Lower leg skin (tissue), 3 donors: ENCODE results near the gene PTPRN2.

Experiments
- POLR2A ChIP-seq, 2 donors: fragments of 450-650 bp; IDR thresholded peaks; one replicate each; pipeline ENCODE4 v1.6.1; 2016 to 2017; ENCODE audit warnings: antibody characterized with exemption in 2 of 2, mild to moderate bottlenecking in 1 of 2, moderate library complexity in 1 of 2
- TF ChIP-seq, protein P1 (sequence below), 3 donors: fragments of 450-650 bp; IDR thresholded peaks; one replicate each; pipeline ENCODE4 v1.5.1; 2016; ENCODE audit warnings: antibody characterized with exemption in 3 of 3, mild to moderate bottlenecking in 3 of 3, moderate library complexity in 2 of 3

DNA sequence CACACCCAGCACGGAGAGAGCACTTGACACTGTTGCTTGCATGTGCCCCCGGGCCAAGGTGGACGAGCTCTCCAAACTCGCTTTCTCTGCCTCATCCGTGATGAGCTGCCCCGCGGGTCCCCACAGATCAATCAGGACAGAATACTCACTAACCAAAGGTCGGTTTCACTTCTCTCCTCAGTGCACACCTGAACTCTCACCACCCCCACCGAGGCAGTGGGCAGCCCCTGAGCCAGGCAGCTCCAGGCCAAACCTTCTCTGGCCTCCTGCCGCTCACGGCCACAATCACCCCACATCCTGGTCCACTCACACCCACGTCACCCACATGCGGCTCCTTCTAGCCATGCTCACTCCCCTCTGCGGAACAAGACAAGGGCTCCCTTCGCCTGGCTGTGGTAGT, 806.9 kb downstream of the PTPRN2 start:
- TF ChIP-seq POLR2A (IDR thresholded peaks at IDR 0.05): no peak
- TF ChIP-seq, protein P1, sequence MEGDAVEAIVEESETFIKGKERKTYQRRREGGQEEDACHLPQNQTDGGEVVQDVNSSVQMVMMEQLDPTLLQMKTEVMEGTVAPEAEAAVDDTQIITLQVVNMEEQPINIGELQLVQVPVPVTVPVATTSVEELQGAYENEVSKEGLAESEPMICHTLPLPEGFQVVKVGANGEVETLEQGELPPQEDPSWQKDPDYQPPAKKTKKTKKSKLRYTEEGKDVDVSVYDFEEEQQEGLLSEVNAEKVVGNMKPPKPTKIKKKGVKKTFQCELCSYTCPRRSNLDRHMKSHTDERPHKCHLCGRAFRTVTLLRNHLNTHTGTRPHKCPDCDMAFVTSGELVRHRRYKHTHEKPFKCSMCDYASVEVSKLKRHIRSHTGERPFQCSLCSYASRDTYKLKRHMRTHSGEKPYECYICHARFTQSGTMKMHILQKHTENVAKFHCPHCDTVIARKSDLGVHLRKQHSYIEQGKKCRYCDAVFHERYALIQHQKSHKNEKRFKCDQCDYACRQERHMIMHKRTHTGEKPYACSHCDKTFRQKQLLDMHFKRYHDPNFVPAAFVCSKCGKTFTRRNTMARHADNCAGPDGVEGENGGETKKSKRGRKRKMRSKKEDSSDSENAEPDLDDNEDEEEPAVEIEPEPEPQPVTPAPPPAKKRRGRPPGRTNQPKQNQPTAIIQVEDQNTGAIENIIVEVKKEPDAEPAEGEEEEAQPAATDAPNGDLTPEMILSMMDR (IDR thresholded peaks at IDR 0.05): no peak
